HepG2 (cell line): ENCODE data around the gene GRIP1. TPM values are rescaled to one million over a fixed set of nuclear protein-coding genes. Genes with fewer than 3 reads are reported as not detected.

Source experiments
- ATAC-seq: fragments of 200-7000 bp; cut with Tn5 transposase; 3 replicates; pipeline ENCODE4 v1.9.1; 2020; ENCODE audit warnings: mild to moderate bottlenecking, moderate library complexity
- BruUV-seq: library from RNA; stranded (reverse); fragments of 400-500 nt; replicated peaks from 2 replicates; lab custom pipeline; 2021; lab: Mats Ljungman, UMichigan
- CTCF ChIA-PET: fragments of 300-600 bp; formaldehyde crosslinking; extraction: SDS; loops from one replicate; lab custom pipeline; 2021; ENCODE audit warnings: low total read pairs, inconsistent platforms, low intra/inter-chr PET ratio; lab: Yijun Ruan, JAX
- POLR2A ChIA-PET: fragments of 350-600 bp; sonication (Branson Sonifier 250); formaldehyde crosslinking; loops from one replicate; lab custom pipeline; 2020; ENCODE audit warnings: antibody characterized with exemption, inconsistent platforms; lab: Yijun Ruan, JAX
- DNase-seq: peaks from one replicate; pipeline ENCODE4 v3.0.0-alpha.2; 2015; ENCODE audit warnings: low spot score
- FAIRE-seq: peaks from 3 replicates; lab custom pipeline; 2011; peaks lifted over from hg19 to GRCh38; lab: Jason Lieb, UNC
- H2AFZ ChIP-seq: one replicate; pipeline ENCODE4 v1.6.1; 2011; ENCODE audit warnings: low read length, inconsistent platforms
- H3K27ac ChIP-seq: fragments of 300-600 bp; 3 replicates; pipeline ENCODE4 v1.8.0; 2011; ENCODE audit warnings: mixed run types, mild to moderate bottlenecking, mixed read lengths, low read length, inconsistent platforms; ENCODE audit not compliant: insufficient read depth; ENCODE audit errors: extremely low read length
- H3K27me3 ChIP-seq, 2 experiments: fragments of 200-600 bp in 1 of 2; 2 replicates in 1 of 2; 3 replicates in 1 of 2; pipeline versions ENCODE4 v1.6.0 to v1.8.0; 2011; ENCODE audit warnings: low read length in 2 of 2, mild to moderate bottlenecking in 2 of 2, moderate library complexity in 2 of 2, inconsistent platforms in 1 of 2; ENCODE audit not compliant: insufficient read depth in 2 of 2, control insufficient read depth in 1 of 2
- H3K36me3 ChIP-seq, 2 experiments: fragments of 200-600 bp in 1 of 2; replicated peaks in 1 of 2; 2 replicates in 1 of 2; 3 replicates in 1 of 2; pipeline versions ENCODE4 v1.5.1 to v1.8.0; 2011; ENCODE audit warnings: low read length in 2 of 2, inconsistent platforms in 1 of 2; ENCODE audit not compliant: insufficient read depth in 2 of 2, control insufficient read depth in 1 of 2
- H3K4me1 ChIP-seq: 2 replicates; pipeline ENCODE4 v1.5.1; 2012; ENCODE audit warnings: low read length, inconsistent platforms; ENCODE audit not compliant: insufficient read depth
- H3K4me2 ChIP-seq: 2 replicates; pipeline ENCODE4 v1.6.0; 2011; ENCODE audit warnings: low read depth, low read length, inconsistent platforms
- H3K4me3 ChIP-seq, 3 experiments: fragments of 200-600 bp in 1 of 3; sonication (generic), shearing (Covaris generic) in 1 of 3; replicated peaks in 1 of 3; 2 replicates each; pipeline ENCODE4 v1.5.1; 2011 to 2016; ENCODE audit warnings: low read length in 3 of 3, inconsistent platforms in 2 of 3, low read depth in 2 of 3, mild to moderate bottlenecking in 2 of 3, control low read depth in 1 of 3, mixed read lengths in 1 of 3; ENCODE audit not compliant: insufficient read depth in 1 of 3
- H3K79me2 ChIP-seq: one replicate; pipeline ENCODE4 v1.6.1; 2011; ENCODE audit warnings: low read length, inconsistent platforms; ENCODE audit not compliant: insufficient read depth
- H3K9ac ChIP-seq: 2 replicates; pipeline ENCODE4 v1.6.0; 2011; ENCODE audit warnings: mild to moderate bottlenecking, low read depth, low read length, inconsistent platforms; ENCODE audit not compliant: insufficient read depth
- H3K9me3 ChIP-seq: 2 replicates; pipeline ENCODE4 v1.5.1; 2012; ENCODE audit warnings: mild to moderate bottlenecking, low read length
- H4K20me1 ChIP-seq: 2 replicates; pipeline ENCODE4 v1.6.0; 2011; ENCODE audit warnings: inconsistent platforms, mild to moderate bottlenecking, low read length, moderate library complexity; ENCODE audit not compliant: insufficient read depth
- ATRX ChIP-seq: sonication (generic); formaldehyde crosslinking; IDR thresholded peaks from 2 replicates; pipeline ENCODE4 v1.4.0; 2020; ENCODE audit warnings: missing genetic modification reagents, borderline replicate concordance
- GMEB2 ChIP-seq: IDR thresholded peaks from 2 replicates; pipeline ENCODE4 v1.6.1; 2016; ENCODE audit warnings: missing biosample characterization, missing genetic modification reagents, low read depth
- ZBTB25 ChIP-seq: IDR thresholded peaks from 2 replicates; pipeline ENCODE4 v1.6.1; 2018; ENCODE audit warnings: missing genetic modification reagents
- ZGPAT ChIP-seq: IDR thresholded peaks from 2 replicates; pipeline ENCODE4 v1.6.1; 2016; ENCODE audit warnings: mild to moderate bottlenecking
- ZNF446 ChIP-seq: sonication (generic); formaldehyde crosslinking; IDR thresholded peaks from 2 replicates; pipeline ENCODE4 v1.5.0; 2020; ENCODE audit warnings: mild to moderate bottlenecking, missing genetic modification reagents
- ZNF644 ChIP-seq: IDR thresholded peaks from 2 replicates; pipeline ENCODE4 v1.6.1; 2016; ENCODE audit warnings: low read depth
- ZNF652 ChIP-seq: IDR thresholded peaks from 2 replicates; pipeline ENCODE4 v1.6.1; 2016; ENCODE audit warnings: low read depth, borderline replicate concordance
- WGBS: methylation state at CpG from one replicate; pipeline ENCODE4 v1.1.6; 2017; ENCODE audit warnings: low lambda C conversion rate; 5-methylcytosine and 5-hydroxymethylcytosine counted together
- in situ Hi-C: cut with HindIII; loops from 2 replicates; pipeline ENCODE4 v1.10.0; 2017; ENCODE audit warnings: low pct_unique_long_range_greater_than_20kb; ENCODE audit not compliant: extremely low pct_ligation_motif_present
- intact Hi-C: fragments of 100-400 bp; cut with micrococcal nuclease; formaldehyde crosslinking; loops from one replicate; pipeline ENCODE4 v1.10.0; 2022; ENCODE audit not compliant: unreplicated experiment
- polyA plus RNA-seq, 8 experiments: library from polyadenylated mRNA; depleted of rRNA in 3 of 8; stranded (reverse) in 7 of 8; unstranded in 1 of 8; fragments of >200 nt; fragmentation: Illumina TruSeq in 4 of 8; extraction: Trizol in 4 of 8; gene quantifications; 2 replicates each; pipeline versions ENCODE4 v1.2.1 to v1.2.3, GENCODE V29; 2011 to 2016; ENCODE audit warnings: low read depth in 4 of 8, missing spikeins in 1 of 8, mixed read lengths in 1 of 8; ENCODE audit not compliant: insufficient read depth in 1 of 8
- total RNA-seq, 5 experiments: library from RNA; depleted of rRNA; stranded (reverse); fragments of >200 nt; fragmentation: Illumina TruSeq; extraction: Trizol; gene quantifications; 2 replicates each; pipeline ENCODE4 v1.2.3, GENCODE V29; 2016; ENCODE audit warnings: low read depth in 1 of 5
- TF ChIP-seq, protein P1 (sequence below): sonication (generic); formaldehyde crosslinking; IDR thresholded peaks from 2 replicates; pipeline ENCODE4 v1.4.0; 2020; ENCODE audit warnings: missing genetic modification reagents
- TF ChIP-seq, protein P2 (sequence below): sonication (generic); formaldehyde crosslinking; IDR thresholded peaks from 2 replicates; pipeline ENCODE4 v1.5.1; 2020; ENCODE audit warnings: mild to moderate bottlenecking, missing genetic modification reagents, borderline replicate concordance
- TF ChIP-seq, protein P3 (sequence below): sonication (generic); formaldehyde crosslinking; IDR thresholded peaks from 2 replicates; pipeline ENCODE4 v1.5.0; 2020; ENCODE audit warnings: missing genetic modification reagents

The GRIP1 gene
- total and polyA plus RNA-seq, 2 of the 13 experiments (the other 11 are each of a cell fraction or from before 2014, with no cell fraction given) = not detected

GRCh38 chr12:66598608-66599007, 80.3 kb downstream of the GRIP1 start:
- H3K27ac ChIP-seq = no peak overlapping the region
- DNase-seq = no peak
- no peaks in the 10 kb centered on the region for H3K36me3 ChIP-seq
- TF ChIP-seq ZGPAT (CRISPR knock-in tag) (no peak), ZBTB25 (CRISPR knock-in tag) (no peak), ATRX (CRISPR knock-in tag) (no peak), GMEB2 (CRISPR knock-in tag) (no peak), ZNF644 (no peak), ZNF652 (CRISPR knock-in tag) (no peak), ZNF446 (no peak)
- TF ChIP-seq, protein P1, sequence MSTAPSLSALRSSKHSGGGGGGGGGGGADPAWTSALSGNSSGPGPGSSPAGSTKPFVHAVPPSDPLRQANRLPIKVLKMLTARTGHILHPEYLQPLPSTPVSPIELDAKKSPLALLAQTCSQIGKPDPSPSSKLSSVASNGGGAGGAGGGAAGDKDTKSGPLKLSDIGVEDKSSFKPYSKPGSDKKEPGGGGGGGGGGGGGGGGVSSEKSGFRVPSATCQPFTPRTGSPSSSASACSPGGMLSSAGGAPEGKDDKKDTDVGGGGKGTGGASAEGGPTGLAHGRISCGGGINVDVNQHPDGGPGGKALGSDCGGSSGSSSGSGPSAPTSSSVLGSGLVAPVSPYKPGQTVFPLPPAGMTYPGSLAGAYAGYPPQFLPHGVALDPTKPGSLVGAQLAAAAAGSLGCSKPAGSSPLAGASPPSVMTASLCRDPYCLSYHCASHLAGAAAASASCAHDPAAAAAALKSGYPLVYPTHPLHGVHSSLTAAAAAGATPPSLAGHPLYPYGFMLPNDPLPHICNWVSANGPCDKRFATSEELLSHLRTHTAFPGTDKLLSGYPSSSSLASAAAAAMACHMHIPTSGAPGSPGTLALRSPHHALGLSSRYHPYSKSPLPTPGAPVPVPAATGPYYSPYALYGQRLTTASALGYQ = no peak
- TF ChIP-seq, protein P2, sequence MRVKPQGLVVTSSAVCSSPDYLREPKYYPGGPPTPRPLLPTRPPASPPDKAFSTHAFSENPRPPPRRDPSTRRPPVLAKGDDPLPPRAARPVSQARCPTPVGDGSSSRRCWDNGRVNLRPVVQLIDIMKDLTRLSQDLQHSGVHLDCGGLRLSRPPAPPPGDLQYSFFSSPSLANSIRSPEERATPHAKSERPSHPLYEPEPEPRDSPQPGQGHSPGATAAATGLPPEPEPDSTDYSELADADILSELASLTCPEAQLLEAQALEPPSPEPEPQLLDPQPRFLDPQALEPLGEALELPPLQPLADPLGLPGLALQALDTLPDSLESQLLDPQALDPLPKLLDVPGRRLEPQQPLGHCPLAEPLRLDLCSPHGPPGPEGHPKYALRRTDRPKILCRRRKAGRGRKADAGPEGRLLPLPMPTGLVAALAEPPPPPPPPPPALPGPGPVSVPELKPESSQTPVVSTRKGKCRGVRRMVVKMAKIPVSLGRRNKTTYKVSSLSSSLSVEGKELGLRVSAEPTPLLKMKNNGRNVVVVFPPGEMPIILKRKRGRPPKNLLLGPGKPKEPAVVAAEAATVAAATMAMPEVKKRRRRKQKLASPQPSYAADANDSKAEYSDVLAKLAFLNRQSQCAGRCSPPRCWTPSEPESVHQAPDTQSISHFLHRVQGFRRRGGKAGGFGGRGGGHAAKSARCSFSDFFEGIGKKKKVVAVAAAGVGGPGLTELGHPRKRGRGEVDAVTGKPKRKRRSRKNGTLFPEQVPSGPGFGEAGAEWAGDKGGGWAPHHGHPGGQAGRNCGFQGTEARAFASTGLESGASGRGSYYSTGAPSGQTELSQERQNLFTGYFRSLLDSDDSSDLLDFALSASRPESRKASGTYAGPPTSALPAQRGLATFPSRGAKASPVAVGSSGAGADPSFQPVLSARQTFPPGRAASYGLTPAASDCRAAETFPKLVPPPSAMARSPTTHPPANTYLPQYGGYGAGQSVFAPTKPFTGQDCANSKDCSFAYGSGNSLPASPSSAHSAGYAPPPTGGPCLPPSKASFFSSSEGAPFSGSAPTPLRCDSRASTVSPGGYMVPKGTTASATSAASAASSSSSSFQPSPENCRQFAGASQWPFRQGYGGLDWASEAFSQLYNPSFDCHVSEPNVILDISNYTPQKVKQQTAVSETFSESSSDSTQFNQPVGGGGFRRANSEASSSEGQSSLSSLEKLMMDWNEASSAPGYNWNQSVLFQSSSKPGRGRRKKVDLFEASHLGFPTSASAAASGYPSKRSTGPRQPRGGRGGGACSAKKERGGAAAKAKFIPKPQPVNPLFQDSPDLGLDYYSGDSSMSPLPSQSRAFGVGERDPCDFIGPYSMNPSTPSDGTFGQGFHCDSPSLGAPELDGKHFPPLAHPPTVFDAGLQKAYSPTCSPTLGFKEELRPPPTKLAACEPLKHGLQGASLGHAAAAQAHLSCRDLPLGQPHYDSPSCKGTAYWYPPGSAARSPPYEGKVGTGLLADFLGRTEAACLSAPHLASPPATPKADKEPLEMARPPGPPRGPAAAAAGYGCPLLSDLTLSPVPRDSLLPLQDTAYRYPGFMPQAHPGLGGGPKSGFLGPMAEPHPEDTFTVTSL (CRISPR knock-in tag) = no peak
- TF ChIP-seq, protein P3, sequence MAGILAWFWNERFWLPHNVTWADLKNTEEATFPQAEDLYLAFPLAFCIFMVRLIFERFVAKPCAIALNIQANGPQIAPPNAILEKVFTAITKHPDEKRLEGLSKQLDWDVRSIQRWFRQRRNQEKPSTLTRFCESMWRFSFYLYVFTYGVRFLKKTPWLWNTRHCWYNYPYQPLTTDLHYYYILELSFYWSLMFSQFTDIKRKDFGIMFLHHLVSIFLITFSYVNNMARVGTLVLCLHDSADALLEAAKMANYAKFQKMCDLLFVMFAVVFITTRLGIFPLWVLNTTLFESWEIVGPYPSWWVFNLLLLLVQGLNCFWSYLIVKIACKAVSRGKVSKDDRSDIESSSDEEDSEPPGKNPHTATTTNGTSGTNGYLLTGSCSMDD (CRISPR knock-in tag) = no peak
- POLR2A ChIA-PET = no interaction called here
- in situ Hi-C loops (no loop called here), intact Hi-C loops (no loop called here)
- H3K4me1 ChIP-seq = no peaks in the 10 kb centered on the region
- no peaks in the 10 kb centered on the region for H4K20me1 ChIP-seq
- no peak overlapping the region for H3K4me2 ChIP-seq
- H3K9me3 ChIP-seq = no peaks in the 10 kb centered on the region
- H3K27me3 ChIP-seq = no peaks in the 10 kb centered on the region; a peak in 1 of 5 replicates
- BruUV-seq = no TSS peak
- H3K9ac ChIP-seq = no peak overlapping the region
- WGBS = 10% methylated on average over 2 of the region's 2 CpGs
- no peak overlapping the region for H2AFZ ChIP-seq
- H3K79me2 ChIP-seq = no peaks in the 10 kb centered on the region
- no peak for ATAC-seq
- CTCF ChIA-PET = no interaction called here
- H3K4me3 ChIP-seq = no peak overlapping the region
- FAIRE-seq = no peak
